Activated CD8-positive, alpha-beta memory T cell treated with anti-CD3 and anti-CD28 coated beads for 1 hour (primary cell): ENCODE data around the gene SPRY2.

Experiments
- DNase-seq, 2 donors: peaks; one replicate each; pipeline ENCODE4 v3.0.0-alpha.2; 2020; ENCODE audit warnings: low read depth in 1 of 2; ENCODE audit errors: extremely low read depth in 1 of 2

Gene SPRY2

GRCh38 chr13:80314711-80315653 is 25.9 kb downstream of the SPRY2 start:
- DNase-seq: no peak

GRCh38 chr13:80313668-80314256 is 27.2 kb downstream of the SPRY2 start:
- no peak for DNase-seq

- DNase-seq: no peak
Measured at GRCh38 chr13:80312967-80313366, 28.0 kb downstream of the SPRY2 start.

GRCh38 chr13:80312012-80312704 is 28.8 kb downstream of the SPRY2 start:
- no peak for DNase-seq

- DNase-seq: no peak
Measured at GRCh38 chr13:80309926-80310325, 31.0 kb downstream of the SPRY2 start.

GRCh38 chr13:80307401-80307987 is 33.4 kb downstream of the SPRY2 start:
- DNase-seq: no peak

GRCh38 chr13:80306337-80306972 is 34.5 kb downstream of the SPRY2 start:
- no peak for DNase-seq

- DNase-seq: no peak
Measured at GRCh38 chr13:80305737-80306136, 35.2 kb downstream of the SPRY2 start.

GRCh38 chr13:80303225-80303811 is 37.6 kb downstream of the SPRY2 start:
- no peak for DNase-seq

GRCh38 chr13:80299046-80299445 is 41.9 kb downstream of the SPRY2 start:
- no peak for DNase-seq

GRCh38 chr13:80297503-80297902 is 43.4 kb downstream of the SPRY2 start:
- DNase-seq: no peak

- DNase-seq: no peak
Measured at GRCh38 chr13:80297094-80297493, 43.8 kb downstream of the SPRY2 start.

- DNase-seq: no peak
Measured at GRCh38 chr13:80296638-80297037, 44.3 kb downstream of the SPRY2 start.

- DNase-seq: no peak
Measured at GRCh38 chr13:80290591-80290990, 50.3 kb downstream of the SPRY2 start.
